IPS-15b (cell line): ENCODE data around the gene IGFBPL1.
"Not testable (repeated sequence)": the region's sequence is repeated elsewhere in the genome, so short reads cannot be mapped to it uniquely, and the experiment has no call there.

Experiments used
- H3K27me3 ChIP-seq: one replicate; pipeline ENCODE4 v1.6.1; 2013; ENCODE audit warnings: low read length; ENCODE audit not compliant: control insufficient read depth, insufficient read depth
- H3K36me3 ChIP-seq: one replicate; pipeline ENCODE4 v1.6.1; 2013; ENCODE audit warnings: low read length; ENCODE audit not compliant: control insufficient read depth, insufficient read depth
- H3K4me1 ChIP-seq: one replicate; pipeline ENCODE4 v1.6.1; 2013; ENCODE audit warnings: mild to moderate bottlenecking, low read length; ENCODE audit not compliant: control insufficient read depth, insufficient read depth
- H3K4me3 ChIP-seq: one replicate; pipeline ENCODE4 v1.5.1; 2013; ENCODE audit warnings: low read depth, low read length
- H3K9ac ChIP-seq: one replicate; pipeline ENCODE4 v1.6.1; 2013; ENCODE audit warnings: low read depth, mild to moderate bottlenecking, low read length
- H3K9me3 ChIP-seq: one replicate; pipeline ENCODE4 v1.6.1; 2013; ENCODE audit warnings: mild to moderate bottlenecking, low read length; ENCODE audit not compliant: control insufficient read depth, insufficient read depth

The IGFBPL1 gene

GRCh38 chr9:38384990-38385848 is 39.0 kb downstream of the IGFBPL1 start:
- H3K27me3 ChIP-seq: peaks cover 11% of the 10 kb centered on the region
- peaks cover 4% of the 10 kb centered on the region for H3K4me1 ChIP-seq
- peaks cover 5% of the 10 kb centered on the region for H3K9me3 ChIP-seq
- H3K4me3 ChIP-seq: no peak overlapping the region
- H3K36me3 ChIP-seq: no peaks in the 10 kb centered on the region
- no peak overlapping the region for H3K9ac ChIP-seq

GRCh38 chr9:38382141-38382540 is 42.1 kb downstream of the IGFBPL1 start:
- no peak overlapping the region for H3K4me3 ChIP-seq
- H3K4me1 ChIP-seq: peaks cover 5% of the 10 kb centered on the region
- no peaks in the 10 kb centered on the region for H3K36me3 ChIP-seq
- peaks cover 5% of the 10 kb centered on the region for H3K9me3 ChIP-seq
- H3K27me3 ChIP-seq: peaks cover 6% of the 10 kb centered on the region
- no peak overlapping the region for H3K9ac ChIP-seq

GRCh38 chr9:38380872-38381534 is 43.3 kb downstream of the IGFBPL1 start:
- Histone ChIP-seq H3K36me3 (no peaks in the 10 kb centered on the region), H3K27me3 (peaks cover 6% of the 10 kb centered on the region), H3K9me3 (peaks cover 5% of the 10 kb centered on the region), H3K4me3 (no peak overlapping the region), H3K9ac (no peak overlapping the region), H3K4me1 (peaks cover 5% of the 10 kb centered on the region)

- Histone ChIP-seq H3K27me3 (peaks cover 3% of the 10 kb centered on the region), H3K9me3 (peaks cover 4% of the 10 kb centered on the region), H3K9ac (no peak overlapping the region)
Observed at GRCh38 chr9:38380230-38380871, 43.9 kb downstream of the IGFBPL1 start.

GRCh38 chr9:38377336-38378083 is 46.7 kb downstream of the IGFBPL1 start:
- H3K9ac ChIP-seq, H3K4me1 ChIP-seq, H3K36me3 ChIP-seq, H3K9me3 ChIP-seq, H3K27me3 ChIP-seq, H3K4me3 ChIP-seq: not testable (repeated sequence)

More at GRCh38 chr9:38380230-38380871, 43.9 kb downstream of the IGFBPL1 start:
- Histone ChIP-seq H3K4me1 (peaks cover 5% of the 10 kb centered on the region), H3K4me3 (no peak overlapping the region), H3K36me3 (no peaks in the 10 kb centered on the region)

- Histone ChIP-seq H3K9me3 (no peaks in the 10 kb centered on the region), H3K9ac (no peak overlapping the region), H3K36me3 (no peaks in the 10 kb centered on the region), H3K4me1 (peaks cover 5% of the 10 kb centered on the region), H3K27me3 (peaks cover 8% of the 10 kb centered on the region), H3K4me3 (no peak overlapping the region)
Observed at GRCh38 chr9:38376021-38376670, 48.1 kb downstream of the IGFBPL1 start.

GRCh38 chr9:38375572-38375963 is 48.7 kb downstream of the IGFBPL1 start:
- Histone ChIP-seq H3K9me3 (no peaks in the 10 kb centered on the region), H3K36me3 (no peaks in the 10 kb centered on the region), H3K27me3 (peaks cover 8% of the 10 kb centered on the region), H3K4me1 (peaks cover 4% of the 10 kb centered on the region), H3K4me3 (no peak overlapping the region), H3K9ac (no peak overlapping the region)

GRCh38 chr9:38374847-38375571 is 49.2 kb downstream of the IGFBPL1 start:
- H3K36me3 ChIP-seq: no peaks in the 10 kb centered on the region
- H3K4me3 ChIP-seq: no peak overlapping the region

GRCh38 chr9:38373679-38374078 is 50.6 kb downstream of the IGFBPL1 start:
- Histone ChIP-seq H3K4me3 (no peak overlapping the region), H3K27me3 (peaks cover 16% of the 10 kb centered on the region), H3K9ac (no peak overlapping the region), H3K9me3 (no peaks in the 10 kb centered on the region), H3K36me3 (no peaks in the 10 kb centered on the region), H3K4me1 (no peaks in the 10 kb centered on the region)

More at GRCh38 chr9:38374847-38375571, 49.2 kb downstream of the IGFBPL1 start:
- Histone ChIP-seq H3K27me3 (peaks cover 8% of the 10 kb centered on the region), H3K9ac (no peak overlapping the region), H3K4me1 (peaks cover 2% of the 10 kb centered on the region), H3K9me3 (no peaks in the 10 kb centered on the region)

GRCh38 chr9:38372762-38373619 is 51.3 kb downstream of the IGFBPL1 start:
- Histone ChIP-seq H3K4me3 (no peak overlapping the region), H3K4me1 (no peaks in the 10 kb centered on the region), H3K9me3 (no peaks in the 10 kb centered on the region), H3K27me3 (peaks cover 16% of the 10 kb centered on the region), H3K9ac (no peak overlapping the region), H3K36me3 (no peaks in the 10 kb centered on the region)
